Anterior cingulate cortex (tissue), 58 donors: ENCODE data around the gene NLGN4X.
A peak's percentile ranks its signal among the peaks of the same experiment; 100 is the strongest.

Experiments used
- DNase-seq, 58 donors: peaks; one replicate each; lab custom pipeline; 2025; lab: John Stamatoyannopoulos, UW

Gene NLGN4X

DNA sequence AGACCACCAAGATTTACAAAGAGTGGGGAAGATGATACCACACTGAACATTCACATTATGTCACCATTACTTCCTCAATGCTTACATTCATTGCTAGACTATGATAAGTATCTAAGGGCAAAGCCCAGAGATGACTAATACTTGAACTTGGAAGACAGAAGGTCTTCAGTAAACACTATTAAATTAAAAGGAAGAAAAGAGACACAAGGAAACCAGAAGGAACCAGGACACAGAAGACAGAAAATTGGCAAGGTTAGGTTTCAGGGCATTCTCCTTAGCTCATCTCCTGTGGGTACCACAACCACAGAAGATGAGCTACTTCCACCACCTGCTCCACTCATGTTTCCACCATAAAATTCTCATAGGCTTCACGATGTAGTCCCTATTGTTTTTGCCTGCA is 64.9 kb downstream of the NLGN4X start:
- DNase-seq = no peak

DNA sequence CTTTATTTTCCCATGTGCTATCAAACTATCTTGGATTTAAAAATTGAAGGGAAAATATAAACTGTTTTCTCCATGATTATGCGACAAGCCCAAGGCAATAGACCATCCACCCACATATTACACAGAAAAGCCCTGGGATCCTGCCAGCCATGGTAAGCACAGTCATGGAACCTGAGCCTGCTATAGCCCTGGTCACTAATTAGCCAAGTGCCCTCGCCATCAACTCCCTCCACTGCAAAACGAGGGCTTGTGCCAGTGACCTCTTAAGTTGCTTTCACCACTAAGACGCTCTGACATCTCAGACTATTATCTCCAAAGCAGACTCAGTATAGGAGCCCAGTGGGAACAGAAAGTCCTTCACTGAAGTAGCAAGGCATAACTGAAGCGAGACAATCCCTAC is 69.2 kb downstream of the NLGN4X start:
- peak in 6 of 58 donors; percentile 0 to 9 (median 1) for DNase-seq

DNA sequence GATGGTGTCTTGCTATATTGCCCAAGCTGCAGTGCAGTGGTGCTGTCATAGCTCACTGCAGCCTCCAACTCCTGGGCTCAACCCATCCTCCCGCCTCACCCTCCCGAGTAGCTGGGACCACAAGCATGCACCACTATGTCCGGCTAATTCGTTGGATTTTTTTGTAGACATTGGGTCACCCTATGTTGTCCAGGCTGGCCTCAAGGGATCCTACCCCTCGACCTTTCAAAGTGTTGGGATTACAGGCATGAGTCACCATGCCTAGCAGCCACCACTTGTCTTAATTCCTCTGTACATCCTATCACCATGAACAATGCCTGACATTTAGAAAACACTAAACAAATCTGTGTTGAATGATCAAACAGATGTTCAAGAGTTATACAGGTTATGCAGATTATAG is 76.7 kb downstream of the NLGN4X start:
- DNase-seq = no peak

DNA sequence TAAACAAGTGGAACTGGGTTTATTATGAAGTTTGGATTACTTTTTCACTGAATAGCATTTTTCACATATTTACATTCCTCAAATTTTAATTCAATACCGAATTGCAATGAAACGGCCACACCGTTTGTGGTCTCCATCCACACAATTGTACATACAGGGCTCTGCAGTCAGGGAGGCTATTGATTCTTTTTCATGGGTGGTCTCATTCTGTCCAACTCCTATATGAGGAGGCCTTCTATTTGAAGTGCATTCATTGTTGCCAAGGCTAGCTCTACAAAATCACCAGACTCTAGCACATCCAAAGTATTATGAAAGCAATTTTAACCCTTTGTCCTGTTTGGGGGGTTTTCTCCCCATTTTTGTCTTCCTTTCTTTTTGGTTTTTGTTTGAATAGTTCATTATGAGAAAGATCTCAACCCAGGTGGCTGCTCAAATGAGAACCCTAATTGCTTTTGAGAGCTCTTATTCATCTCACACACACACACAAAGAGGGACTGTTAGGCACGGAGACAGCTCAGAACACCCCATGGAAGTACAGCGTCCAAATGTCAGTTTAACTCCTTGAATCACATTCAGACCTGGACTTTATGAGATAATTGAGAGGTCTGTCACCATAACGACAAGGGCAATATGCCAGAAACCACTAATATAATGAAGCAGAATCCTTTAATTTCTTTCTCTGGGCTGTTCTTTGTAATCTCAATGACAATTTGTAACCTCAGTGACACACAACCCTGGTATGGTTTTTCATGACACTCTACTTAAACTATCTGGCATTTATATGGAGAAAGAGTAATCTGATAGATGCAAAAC is 79.4 kb downstream of the NLGN4X start:
- no peak for DNase-seq

DNA sequence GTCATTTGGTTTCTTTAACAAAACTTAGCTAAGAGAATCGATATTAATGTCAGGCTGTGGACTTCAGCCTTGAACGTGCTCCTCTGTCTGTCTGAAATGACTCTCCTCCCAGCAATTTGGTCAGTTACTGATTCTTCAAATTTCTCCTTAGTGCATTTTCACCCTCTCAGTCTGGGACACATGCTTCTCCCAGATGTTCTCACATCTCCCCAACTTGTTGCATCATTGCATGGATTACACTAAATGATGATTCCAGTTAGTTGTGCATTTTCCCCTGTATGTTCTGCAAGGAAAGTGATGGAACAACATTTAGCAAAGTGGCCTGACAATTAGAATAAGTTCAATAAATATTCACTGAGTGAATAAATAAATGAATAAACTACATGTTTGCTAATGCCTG is 94.4 kb downstream of the NLGN4X start:
- no peak for DNase-seq

DNA sequence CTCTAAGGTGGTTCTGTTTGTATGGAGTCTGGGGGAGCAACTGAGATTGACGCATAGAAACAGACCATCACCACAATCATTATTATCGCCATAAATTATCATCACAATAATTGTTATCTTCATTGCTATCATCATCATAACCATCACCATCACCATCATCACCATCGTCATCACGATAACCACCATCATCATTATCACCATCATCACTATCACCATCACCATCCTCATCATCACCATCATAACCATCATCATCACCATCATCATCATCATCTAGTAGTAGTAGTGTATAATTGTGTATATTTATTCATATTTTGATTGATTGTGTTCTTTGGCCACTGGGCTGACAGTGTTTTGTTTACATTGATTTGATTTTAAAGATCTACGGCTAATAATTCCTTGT is 95.7 kb downstream of the NLGN4X start:
- no peak for DNase-seq

DNA sequence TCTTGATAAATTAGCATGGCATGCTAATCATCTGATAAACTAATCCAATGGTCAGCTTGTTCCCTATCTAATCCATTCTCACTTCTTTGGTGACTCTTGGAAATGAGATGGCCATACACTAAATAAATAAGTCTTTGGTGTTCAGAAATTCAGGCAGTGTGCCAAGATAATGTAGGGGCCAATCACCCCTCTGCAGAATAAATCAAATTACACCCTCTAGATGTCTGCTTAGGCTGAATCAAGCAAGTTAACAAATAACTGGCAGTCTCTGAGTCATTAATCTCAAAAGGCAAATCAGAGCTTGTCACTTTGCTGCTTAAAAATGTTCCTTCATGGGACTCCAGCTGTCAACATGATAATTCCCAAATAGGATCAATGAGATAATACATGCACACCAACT is 97.4 kb downstream of the NLGN4X start:
- no peak for DNase-seq

DNA sequence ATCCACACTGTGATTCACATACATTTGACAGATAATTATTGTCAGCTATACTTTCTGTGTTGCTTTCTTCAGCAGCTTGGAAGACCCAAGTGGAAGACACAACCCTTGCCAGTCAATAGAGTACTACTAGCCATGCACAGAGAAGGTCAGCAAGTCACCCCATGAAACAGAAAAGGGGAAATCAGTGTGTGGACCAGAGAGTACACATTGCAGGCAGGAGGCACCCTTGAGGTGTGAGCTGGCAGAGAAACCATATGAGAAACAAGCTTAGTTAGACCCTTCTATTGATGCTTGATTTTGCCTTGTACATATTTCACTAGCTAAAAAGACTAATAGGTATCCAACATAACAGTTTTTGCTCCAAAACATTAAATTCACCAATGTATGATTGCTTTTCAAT is 99.5 kb downstream of the NLGN4X start:
- DNase-seq = no peak

DNA sequence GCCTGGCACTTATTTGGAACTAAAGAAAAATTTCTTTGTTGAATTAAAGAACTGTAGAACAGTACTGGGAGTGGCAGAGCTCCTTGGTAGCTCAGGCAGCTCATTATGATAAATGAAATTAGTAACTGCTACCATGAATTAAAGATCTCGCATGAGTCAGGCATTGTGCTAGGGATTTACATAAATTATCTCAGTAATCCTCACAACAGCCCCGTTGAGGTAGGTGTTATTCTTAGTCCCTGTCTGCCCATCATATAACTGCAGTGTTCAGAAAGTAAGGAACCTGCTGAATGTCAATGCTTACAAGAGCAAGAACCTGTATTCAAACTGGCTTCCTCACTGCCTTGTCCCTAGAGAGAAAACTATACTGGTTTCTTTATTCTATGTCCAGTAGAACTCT is 108.3 kb downstream of the NLGN4X start:
- no peak for DNase-seq

DNA sequence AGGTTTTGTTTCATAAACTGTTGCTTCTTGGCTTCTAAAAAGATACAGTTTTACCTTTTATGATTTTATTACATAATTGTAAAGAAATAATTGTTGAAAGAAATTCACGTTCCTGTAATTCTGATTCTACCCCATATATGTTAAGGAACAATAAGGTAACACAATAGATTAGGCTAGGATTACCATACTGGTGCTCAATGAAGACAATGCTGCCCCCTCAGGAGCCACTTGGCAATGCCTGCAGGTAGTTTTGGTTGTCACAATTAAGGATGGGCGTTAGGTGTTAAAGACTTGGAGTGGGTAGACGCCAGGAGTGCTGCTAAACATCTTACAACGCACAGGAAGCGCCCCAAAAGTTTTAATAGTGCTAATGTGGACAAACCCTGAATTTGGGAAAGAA is 133.2 kb downstream of the NLGN4X start:
- DNase-seq = no peak

DNA sequence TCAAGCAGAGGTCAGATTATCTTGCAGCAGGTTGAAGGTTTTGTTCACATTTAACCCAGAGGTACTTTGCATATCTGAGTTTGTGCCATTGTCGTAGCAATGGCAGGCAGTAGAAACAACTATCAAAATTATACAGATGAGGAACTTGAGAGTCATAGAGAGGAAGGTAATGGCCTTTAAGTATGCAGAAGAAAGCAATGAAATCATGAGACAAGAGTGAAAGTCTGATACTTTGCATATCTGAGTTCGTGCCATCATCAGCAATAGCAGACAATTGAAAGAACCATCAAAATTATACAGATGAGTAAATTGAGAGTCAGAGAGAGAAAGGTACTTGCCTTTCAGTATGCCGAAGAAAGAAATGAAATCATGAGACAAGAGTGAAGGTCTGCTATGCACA is 154.1 kb downstream of the NLGN4X start:
- no peak for DNase-seq

DNA sequence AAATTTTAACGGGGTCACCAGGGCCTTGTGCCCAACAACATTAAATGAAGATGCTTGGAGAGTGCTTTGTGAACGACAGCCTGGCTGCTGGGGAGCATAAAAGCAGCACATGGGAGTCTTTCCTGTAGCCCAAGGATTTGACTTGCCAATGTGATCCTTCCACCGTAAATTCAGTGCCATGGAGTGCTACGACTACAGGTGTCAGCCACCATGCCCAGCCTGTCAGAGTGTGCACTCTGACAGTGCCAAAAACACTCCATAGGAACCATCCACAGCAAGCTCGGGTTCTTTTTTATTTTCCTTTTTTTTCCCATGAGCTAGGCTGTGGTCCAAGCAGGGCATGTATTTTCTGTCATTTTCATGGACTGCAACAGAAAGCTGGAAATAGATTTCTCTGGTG is 156.9 kb downstream of the NLGN4X start:
- peak in 2 of 58 donors; percentile 0 to 7 for DNase-seq

DNA sequence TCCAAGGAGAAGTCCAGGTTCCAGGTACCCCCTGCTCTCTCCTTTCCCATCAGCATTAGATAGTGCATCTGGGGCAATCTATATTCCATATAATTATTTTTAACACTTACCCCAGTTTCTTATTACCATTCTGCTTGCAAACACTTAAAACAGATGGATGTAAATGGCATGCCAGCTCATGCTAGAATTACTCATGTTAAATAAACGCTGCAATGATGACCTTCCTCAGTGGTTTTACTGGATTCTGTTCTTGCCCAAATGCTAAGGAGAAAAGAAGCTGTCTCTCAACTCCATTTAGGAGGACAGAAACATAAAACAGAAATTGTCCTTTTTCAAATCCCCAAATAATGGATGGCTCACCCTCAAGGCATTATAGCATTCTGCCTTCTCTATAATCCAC is 161.1 kb downstream of the NLGN4X start:
- no peak for DNase-seq

DNA sequence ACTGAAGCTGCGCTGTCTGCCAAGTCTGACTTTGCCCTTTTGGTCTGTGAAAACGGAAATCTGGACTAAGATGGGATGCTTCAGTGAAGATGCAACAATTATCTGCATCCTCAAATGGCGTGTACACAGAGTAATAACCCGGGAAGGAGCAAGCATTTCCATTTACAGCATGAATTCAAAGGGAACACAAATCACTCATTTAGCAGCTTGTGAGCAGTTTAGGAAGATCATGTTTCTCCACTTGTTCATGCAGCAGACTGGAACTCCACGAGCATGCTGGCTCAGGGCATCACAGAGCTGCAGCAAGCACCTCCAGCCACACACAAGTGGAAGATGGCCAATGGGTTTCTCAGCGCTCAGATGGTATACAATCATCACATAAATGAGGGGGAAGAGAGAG is 175.5 kb downstream of the NLGN4X start:
- DNase-seq = peak in 15 of 58 donors; percentile 0 to 15 (median 1)

DNA sequence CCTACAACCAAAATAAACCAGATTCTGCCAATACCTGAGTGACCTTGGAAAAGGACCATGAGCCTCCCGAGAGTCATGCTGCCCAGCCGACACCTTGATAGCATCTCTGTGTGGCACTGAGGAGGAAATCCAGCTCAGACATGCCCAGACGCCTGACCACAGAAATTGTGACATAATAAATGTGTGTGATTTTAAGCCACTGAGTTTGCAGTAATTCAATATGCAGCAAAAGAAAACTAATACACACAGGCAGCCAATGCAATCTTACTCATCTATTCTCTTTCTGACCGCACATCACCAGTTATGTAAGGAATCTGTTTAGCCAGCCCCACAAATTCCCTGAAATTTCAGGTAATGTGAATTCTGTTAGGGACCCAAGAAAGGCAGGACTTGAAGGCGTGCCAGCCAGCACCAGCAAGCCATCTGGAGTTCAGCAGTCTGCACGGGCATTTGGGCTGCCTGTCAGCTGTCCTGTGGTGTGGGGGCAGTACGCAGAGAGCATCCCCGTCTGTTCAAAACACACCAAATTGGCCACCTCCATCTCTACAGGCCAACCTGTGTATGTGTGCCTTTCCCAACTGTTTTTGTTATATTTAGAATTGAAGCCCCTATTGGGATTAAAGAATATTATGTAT is 176.4 kb downstream of the NLGN4X start:
- peak in 25 of 58 donors; percentile 0 to 35 (median 1) for DNase-seq

DNA sequence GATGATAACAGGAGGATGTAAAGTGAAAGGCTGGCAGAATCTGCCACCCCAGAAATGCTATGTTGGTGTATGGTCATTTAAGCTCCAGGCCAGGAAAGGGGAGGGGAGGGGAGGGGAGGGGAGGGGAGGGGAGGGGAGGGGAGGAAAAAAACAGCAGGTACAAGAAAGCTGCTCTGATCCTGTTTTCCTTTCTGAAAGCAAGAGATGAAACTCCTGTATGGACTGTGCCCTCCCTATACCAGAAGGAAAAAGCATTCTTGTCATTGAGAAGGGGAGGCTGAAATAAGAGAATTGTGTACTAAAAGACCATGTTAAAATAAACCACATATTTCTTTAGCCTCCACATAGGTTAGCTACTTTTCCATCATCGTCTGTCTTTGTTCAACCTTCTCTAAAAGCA is 179.5 kb downstream of the NLGN4X start:
- no peak for DNase-seq

DNA sequence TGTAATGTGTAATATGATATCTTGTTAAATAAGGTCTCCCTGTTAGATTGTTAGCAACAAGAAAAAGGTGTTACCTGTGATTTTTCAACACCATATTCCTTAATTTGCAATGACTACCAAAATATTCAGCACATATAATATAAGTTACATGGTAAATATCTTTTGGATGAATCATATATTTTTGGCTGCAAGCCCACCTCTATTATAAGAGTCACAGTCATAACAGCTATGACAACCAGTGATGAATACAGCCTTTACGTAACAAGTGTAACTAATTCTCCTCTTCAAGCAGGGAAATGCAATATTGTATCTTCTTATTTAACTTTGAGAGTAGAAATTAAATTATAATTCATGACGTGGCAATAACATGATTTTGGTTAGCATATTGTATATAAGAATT is 187.0 kb downstream of the NLGN4X start:
- no peak for DNase-seq

DNA sequence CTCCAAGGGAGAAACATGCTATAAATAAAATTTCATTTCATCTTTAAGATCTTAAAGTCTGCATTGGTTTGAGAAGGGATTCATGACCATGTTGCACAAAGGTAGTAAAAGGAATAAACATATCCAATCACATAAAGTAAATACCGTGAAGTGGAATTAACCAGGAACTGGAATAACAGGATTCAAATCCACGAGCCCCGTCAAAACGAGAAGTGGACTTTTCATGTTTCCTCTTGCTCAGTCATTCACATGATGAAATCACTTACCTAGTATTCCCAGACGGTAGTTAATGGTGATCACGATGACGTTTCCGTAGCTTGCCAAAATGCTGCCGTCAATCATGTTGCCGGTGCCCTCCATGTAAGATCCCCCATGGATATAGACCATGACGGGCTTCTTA is 199.7 kb downstream of the NLGN4X start:
- DNase-seq = no peak

DNA sequence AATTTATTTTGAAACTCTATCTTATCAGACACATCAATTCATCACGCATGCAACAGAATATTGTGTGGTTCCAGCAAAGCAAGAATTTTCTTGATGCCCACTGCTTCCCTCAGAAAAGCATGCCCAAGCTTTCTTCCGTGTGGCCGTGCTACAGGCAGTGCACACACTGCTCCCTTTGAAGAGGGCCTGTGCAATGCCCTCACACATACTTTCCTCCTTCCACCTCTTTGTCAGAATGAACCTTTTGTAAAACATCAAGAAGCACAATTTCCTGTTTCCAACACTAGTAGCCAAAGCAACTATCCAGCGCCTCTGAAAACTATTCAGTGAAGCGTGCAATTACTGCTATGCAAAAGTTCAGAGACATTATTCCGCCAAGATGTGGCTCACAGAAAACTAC is 201.7 kb downstream of the NLGN4X start:
- peak in 4 of 58 donors; percentile 0 for DNase-seq

DNA sequence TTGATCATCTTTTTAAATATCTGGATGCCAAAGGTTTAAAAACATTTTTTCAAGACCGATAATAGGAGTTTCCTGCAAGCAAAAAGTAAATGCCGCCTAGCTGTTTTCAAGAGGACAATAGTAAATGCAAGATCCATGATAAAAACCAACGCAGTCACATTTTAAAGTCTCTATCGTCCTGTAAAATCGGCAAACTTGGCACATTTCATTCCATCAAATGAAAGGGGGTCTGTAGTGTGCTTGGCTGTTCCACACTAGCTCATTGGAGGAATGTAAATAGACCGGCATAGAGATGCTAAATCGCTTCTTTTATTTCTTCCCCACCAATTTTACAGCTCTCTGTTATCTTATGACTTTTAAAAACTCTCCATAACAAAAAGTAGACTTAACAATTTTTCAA is 202.2 kb downstream of the NLGN4X start:
- no peak for DNase-seq

DNA sequence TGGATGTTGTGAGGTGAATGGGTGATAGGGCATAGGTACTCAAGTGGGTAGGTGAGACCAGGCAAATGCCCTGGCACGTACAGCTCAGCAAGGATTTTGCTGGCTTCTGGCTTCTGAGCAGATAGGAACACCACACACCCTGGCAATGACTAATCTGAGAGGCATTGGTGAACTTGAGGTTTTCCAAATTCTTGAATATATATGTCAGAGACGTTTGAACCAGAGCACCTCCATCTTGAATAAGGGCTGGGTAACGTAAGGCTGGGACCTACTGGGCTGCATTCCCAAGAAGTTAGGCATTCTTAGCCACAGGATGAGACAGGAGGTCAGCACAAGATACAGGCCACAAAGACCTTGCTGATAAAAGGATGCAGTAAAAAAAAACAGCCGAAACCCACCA is 204.5 kb downstream of the NLGN4X start:
- DNase-seq = no peak
